HepG2 (cell line): Measurements from ENCODE around the gene KRTAP10-2. TPM values are rescaled to one million over a fixed set of nuclear protein-coding genes. Genes with fewer than 3 reads are reported as not detected.

Source experiments
- ATAC-seq: fragments of 200-7000 bp; cut with Tn5 transposase; 3 replicates; pipeline ENCODE4 v1.9.1; 2020; ENCODE audit warnings: mild to moderate bottlenecking, moderate library complexity
- BruUV-seq: library from RNA; stranded (reverse); fragments of 400-500 nt; replicated peaks from 2 replicates; lab custom pipeline; 2021; lab: Mats Ljungman, UMichigan
- CTCF ChIA-PET: fragments of 300-600 bp; formaldehyde crosslinking; extraction: SDS; loops from one replicate; lab custom pipeline; 2021; ENCODE audit warnings: low total read pairs, inconsistent platforms, low intra/inter-chr PET ratio; lab: Yijun Ruan, JAX
- POLR2A ChIA-PET: fragments of 350-600 bp; sonication (Branson Sonifier 250); formaldehyde crosslinking; loops from one replicate; lab custom pipeline; 2020; ENCODE audit warnings: antibody characterized with exemption, inconsistent platforms; lab: Yijun Ruan, JAX
- DNase-seq: peaks from one replicate; pipeline ENCODE4 v3.0.0-alpha.2; 2015; ENCODE audit warnings: low spot score
- FAIRE-seq: peaks from 3 replicates; lab custom pipeline; 2011; peaks lifted over from hg19 to GRCh38; lab: Jason Lieb, UNC
- H2AFZ ChIP-seq: one replicate; pipeline ENCODE4 v1.6.1; 2011; ENCODE audit warnings: low read length, inconsistent platforms
- H3K27ac ChIP-seq: fragments of 300-600 bp; 3 replicates; pipeline ENCODE4 v1.8.0; 2011; ENCODE audit warnings: mixed run types, mild to moderate bottlenecking, mixed read lengths, low read length, inconsistent platforms; ENCODE audit not compliant: insufficient read depth; ENCODE audit errors: extremely low read length
- H3K27me3 ChIP-seq, 2 experiments: fragments of 200-600 bp in 1 of 2; 2 replicates in 1 of 2; 3 replicates in 1 of 2; pipeline versions ENCODE4 v1.6.0 to v1.8.0; 2011; ENCODE audit warnings: low read length in 2 of 2, mild to moderate bottlenecking in 2 of 2, moderate library complexity in 2 of 2, inconsistent platforms in 1 of 2; ENCODE audit not compliant: insufficient read depth in 2 of 2, control insufficient read depth in 1 of 2
- H3K36me3 ChIP-seq, 2 experiments: fragments of 200-600 bp in 1 of 2; replicated peaks in 1 of 2; 2 replicates in 1 of 2; 3 replicates in 1 of 2; pipeline versions ENCODE4 v1.5.1 to v1.8.0; 2011; ENCODE audit warnings: low read length in 2 of 2, inconsistent platforms in 1 of 2; ENCODE audit not compliant: insufficient read depth in 2 of 2, control insufficient read depth in 1 of 2
- H3K4me1 ChIP-seq: 2 replicates; pipeline ENCODE4 v1.5.1; 2012; ENCODE audit warnings: low read length, inconsistent platforms; ENCODE audit not compliant: insufficient read depth
- H3K4me2 ChIP-seq: 2 replicates; pipeline ENCODE4 v1.6.0; 2011; ENCODE audit warnings: low read depth, low read length, inconsistent platforms
- H3K4me3 ChIP-seq, 3 experiments: fragments of 200-600 bp in 1 of 3; sonication (generic), shearing (Covaris generic) in 1 of 3; replicated peaks in 1 of 3; 2 replicates each; pipeline ENCODE4 v1.5.1; 2011 to 2016; ENCODE audit warnings: low read length in 3 of 3, inconsistent platforms in 2 of 3, low read depth in 2 of 3, mild to moderate bottlenecking in 2 of 3, control low read depth in 1 of 3, mixed read lengths in 1 of 3; ENCODE audit not compliant: insufficient read depth in 1 of 3
- H3K79me2 ChIP-seq: one replicate; pipeline ENCODE4 v1.6.1; 2011; ENCODE audit warnings: low read length, inconsistent platforms; ENCODE audit not compliant: insufficient read depth
- H3K9ac ChIP-seq: 2 replicates; pipeline ENCODE4 v1.6.0; 2011; ENCODE audit warnings: mild to moderate bottlenecking, low read depth, low read length, inconsistent platforms; ENCODE audit not compliant: insufficient read depth
- H3K9me3 ChIP-seq: 2 replicates; pipeline ENCODE4 v1.5.1; 2012; ENCODE audit warnings: mild to moderate bottlenecking, low read length
- H4K20me1 ChIP-seq: 2 replicates; pipeline ENCODE4 v1.6.0; 2011; ENCODE audit warnings: inconsistent platforms, mild to moderate bottlenecking, low read length, moderate library complexity; ENCODE audit not compliant: insufficient read depth
- AGO2 ChIP-seq: fragments of 200-400 bp; formaldehyde crosslinking; optimal IDR thresholded peaks from 2 replicates; pipeline ENCODE3; 2017; ENCODE audit warnings: mild to moderate bottlenecking, low read depth, low read length, moderate library complexity
- DPF2 ChIP-seq: sonication (generic); formaldehyde crosslinking; IDR thresholded peaks from 2 replicates; pipeline ENCODE4 v1.4.0; 2020; ENCODE audit warnings: mild to moderate bottlenecking, low read depth, missing genetic modification reagents, borderline replicate concordance
- STAT5B ChIP-seq: sonication (generic); formaldehyde crosslinking; IDR thresholded peaks from 2 replicates; pipeline ENCODE4 v1.4.0; 2020; ENCODE audit warnings: missing genetic modification reagents
- TRIM24 ChIP-seq: sonication (generic); formaldehyde crosslinking; IDR thresholded peaks from 2 replicates; pipeline ENCODE4 v1.8.0; 2022; ENCODE audit warnings: mild to moderate bottlenecking, missing genetic modification reagents
- ZBTB1 ChIP-seq: sonication (generic); formaldehyde crosslinking; IDR thresholded peaks from 2 replicates; pipeline ENCODE4 v1.4.0; 2020; ENCODE audit warnings: missing genetic modification reagents, borderline replicate concordance
- ZC3H13 ChIP-seq: sonication (generic); formaldehyde crosslinking; IDR thresholded peaks from 2 replicates; pipeline ENCODE4 v1.8.1; 2023; ENCODE audit warnings: mild to moderate bottlenecking, missing genetic modification reagents, moderate library complexity
- WGBS: methylation state at CpG from one replicate; pipeline ENCODE4 v1.1.6; 2017; ENCODE audit warnings: low lambda C conversion rate; 5-methylcytosine and 5-hydroxymethylcytosine counted together
- in situ Hi-C: cut with HindIII; loops from 2 replicates; pipeline ENCODE4 v1.10.0; 2017; ENCODE audit warnings: low pct_unique_long_range_greater_than_20kb; ENCODE audit not compliant: extremely low pct_ligation_motif_present
- intact Hi-C: fragments of 100-400 bp; cut with micrococcal nuclease; formaldehyde crosslinking; loops from one replicate; pipeline ENCODE4 v1.10.0; 2022; ENCODE audit not compliant: unreplicated experiment
- polyA plus RNA-seq, 8 experiments: library from polyadenylated mRNA; depleted of rRNA in 3 of 8; stranded (reverse) in 7 of 8; unstranded in 1 of 8; fragments of >200 nt; fragmentation: Illumina TruSeq in 4 of 8; extraction: Trizol in 4 of 8; gene quantifications; 2 replicates each; pipeline versions ENCODE4 v1.2.1 to v1.2.3, GENCODE V29; 2011 to 2016; ENCODE audit warnings: low read depth in 4 of 8, missing spikeins in 1 of 8, mixed read lengths in 1 of 8; ENCODE audit not compliant: insufficient read depth in 1 of 8
- total RNA-seq, 5 experiments: library from RNA; depleted of rRNA; stranded (reverse); fragments of >200 nt; fragmentation: Illumina TruSeq; extraction: Trizol; gene quantifications; 2 replicates each; pipeline ENCODE4 v1.2.3, GENCODE V29; 2016; ENCODE audit warnings: low read depth in 1 of 5
- TF ChIP-seq, protein P1 (sequence below): sonication (generic); formaldehyde crosslinking; IDR thresholded peaks from 2 replicates; pipeline ENCODE4 v1.5.1; 2020; ENCODE audit warnings: missing genetic modification reagents, mild to moderate bottlenecking, borderline replicate concordance
- TF ChIP-seq, protein P2 (sequence below): sonication (generic); formaldehyde crosslinking; IDR thresholded peaks from 2 replicates; pipeline ENCODE4 v1.5.1; 2020; ENCODE audit warnings: mild to moderate bottlenecking, missing genetic modification reagents, moderate library complexity

Gene KRTAP10-2
- total and polyA plus RNA-seq, 2 of the 13 experiments (the other 11 are each of a cell fraction or from before 2014, with no cell fraction given), result not detected

DNA sequence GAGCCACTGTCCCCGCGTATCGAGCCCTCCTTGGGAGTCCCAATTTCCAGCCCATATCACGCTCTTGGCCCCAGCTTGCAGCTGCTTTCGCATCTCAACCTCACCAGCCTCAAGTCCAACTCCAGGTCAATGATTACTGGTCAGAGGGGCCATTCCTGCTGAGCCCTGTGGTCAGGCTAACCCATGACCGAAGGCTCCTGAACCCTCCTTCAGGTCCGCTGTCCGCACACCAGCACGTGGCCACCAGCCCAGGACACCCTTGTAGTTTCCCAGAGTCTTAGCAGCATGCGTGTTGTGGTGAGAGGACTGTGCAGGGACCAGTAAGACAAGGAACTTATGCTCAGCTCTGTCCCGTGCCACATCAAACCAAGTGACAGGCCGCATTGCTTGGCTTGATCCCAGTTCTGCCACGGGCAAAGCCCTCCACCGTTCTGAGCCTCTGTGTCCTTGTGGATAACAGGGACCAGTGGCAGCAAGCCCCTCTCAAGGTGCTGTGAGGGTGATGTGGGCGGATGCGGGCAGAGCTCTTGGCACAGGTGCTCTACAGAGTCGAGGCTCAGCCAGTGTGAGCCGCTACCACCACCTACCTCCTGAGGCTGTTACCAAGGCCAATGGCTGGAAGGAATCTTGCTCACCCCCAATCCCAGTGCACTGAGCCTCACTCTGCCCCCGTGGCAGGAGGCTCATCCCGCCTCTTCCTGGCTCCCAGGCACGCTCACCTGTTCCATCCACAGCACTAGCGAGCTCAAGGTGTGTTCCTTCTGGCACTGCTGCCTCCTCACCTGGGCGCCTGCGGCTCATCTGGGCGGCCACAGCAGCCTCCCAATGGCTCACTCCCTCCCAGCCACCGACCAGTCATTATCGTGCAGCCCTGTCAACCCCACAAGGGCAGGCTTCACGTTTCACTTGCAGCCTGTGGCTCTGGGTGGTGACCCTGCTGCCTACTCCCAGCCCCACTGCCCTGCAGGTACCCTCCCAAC lies 31.7 kb downstream of the KRTAP10-2 start:
- POLR2A ChIA-PET, result no interaction called here
- Histone ChIP-seq H3K4me3 (no peak overlapping the region), H3K9ac (no peak overlapping the region), H3K36me3 (no peaks in the 10 kb centered on the region), H3K27me3 (no peaks in the 10 kb centered on the region), H3K79me2 (no peaks in the 10 kb centered on the region), H3K4me2 (no peak overlapping the region), H2AFZ (no peak overlapping the region), H3K27ac (no peak overlapping the region), H3K4me1 (peaks cover 38% of the 10 kb centered on the region), H4K20me1 (no peaks in the 10 kb centered on the region), H3K9me3 (no peaks in the 10 kb centered on the region)
- TF ChIP-seq ZBTB1 (CRISPR knock-in tag) (no peak), STAT5B (CRISPR knock-in tag) (no peak), TRIM24 (CRISPR knock-in tag) (no peak), AGO2 (peak; percentile 71), DPF2 (CRISPR knock-in tag) (no peak)
- BruUV-seq, result no TSS peak
- no peak for ATAC-seq
- no peak for DNase-seq
- CTCF ChIA-PET, result no interaction called here
- in situ Hi-C loops (no loop called here), intact Hi-C loops (no loop called here)
- 90% methylated on average over 15 of the region's 28 CpGs for WGBS
- FAIRE-seq, result no peak

DNA sequence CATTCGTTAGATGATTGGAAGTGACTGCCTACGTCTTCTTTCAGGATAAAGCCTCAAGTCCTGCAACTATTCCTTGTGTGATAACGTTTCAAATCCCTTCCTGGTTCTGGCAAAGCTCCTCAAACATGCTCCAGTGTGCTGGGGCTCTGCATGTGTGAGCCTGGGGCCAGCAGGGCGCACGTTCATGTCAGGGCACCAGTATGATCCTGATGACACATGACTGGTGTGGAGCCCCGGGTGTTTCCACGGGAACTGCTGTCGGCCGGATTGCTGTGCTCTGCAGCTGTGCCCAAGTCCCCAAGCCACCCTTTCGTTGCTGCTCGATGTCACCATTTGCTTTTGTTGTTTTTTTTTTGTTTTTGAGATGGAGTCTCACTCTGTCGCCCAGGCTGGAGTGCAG lies 32.6 kb downstream of the KRTAP10-2 start:
- Histone ChIP-seq H3K9me3 (no peaks in the 10 kb centered on the region), H3K27me3 (no peaks in the 10 kb centered on the region), H3K27ac (no peak overlapping the region), H3K36me3 (no peaks in the 10 kb centered on the region), H3K4me1 (peaks cover 41% of the 10 kb centered on the region), H3K4me2 (peak overlapping the region; percentile 57; the same call in 1 of the 2 replicates), H2AFZ (no peak overlapping the region), H3K9ac (no peak overlapping the region), H3K79me2 (no peaks in the 10 kb centered on the region), H3K4me3 (no peak overlapping the region), H4K20me1 (no peaks in the 10 kb centered on the region)
- intact Hi-C loops, result no loop called here
- WGBS, result 91% methylated on average over 12 of the region's 12 CpGs
- no peak for FAIRE-seq
- POLR2A ChIA-PET, result interaction anchor here (0.8 kb wide), 1 partner anchor 13 kb away, joined by 4 read pairs; no protein-coding TSS in a partner anchor
- TF ChIP-seq ZC3H13 (CRISPR knock-in tag), result 0 out of 2 replicates have a peak, but pooled peaks have one; percentile 14
- TF ChIP-seq, protein P1, sequence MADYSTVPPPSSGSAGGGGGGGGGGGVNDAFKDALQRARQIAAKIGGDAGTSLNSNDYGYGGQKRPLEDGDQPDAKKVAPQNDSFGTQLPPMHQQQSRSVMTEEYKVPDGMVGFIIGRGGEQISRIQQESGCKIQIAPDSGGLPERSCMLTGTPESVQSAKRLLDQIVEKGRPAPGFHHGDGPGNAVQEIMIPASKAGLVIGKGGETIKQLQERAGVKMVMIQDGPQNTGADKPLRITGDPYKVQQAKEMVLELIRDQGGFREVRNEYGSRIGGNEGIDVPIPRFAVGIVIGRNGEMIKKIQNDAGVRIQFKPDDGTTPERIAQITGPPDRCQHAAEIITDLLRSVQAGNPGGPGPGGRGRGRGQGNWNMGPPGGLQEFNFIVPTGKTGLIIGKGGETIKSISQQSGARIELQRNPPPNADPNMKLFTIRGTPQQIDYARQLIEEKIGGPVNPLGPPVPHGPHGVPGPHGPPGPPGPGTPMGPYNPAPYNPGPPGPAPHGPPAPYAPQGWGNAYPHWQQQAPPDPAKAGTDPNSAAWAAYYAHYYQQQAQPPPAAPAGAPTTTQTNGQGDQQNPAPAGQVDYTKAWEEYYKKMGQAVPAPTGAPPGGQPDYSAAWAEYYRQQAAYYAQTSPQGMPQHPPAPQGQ (CRISPR knock-in tag), result no peak
- TF ChIP-seq, protein P2, sequence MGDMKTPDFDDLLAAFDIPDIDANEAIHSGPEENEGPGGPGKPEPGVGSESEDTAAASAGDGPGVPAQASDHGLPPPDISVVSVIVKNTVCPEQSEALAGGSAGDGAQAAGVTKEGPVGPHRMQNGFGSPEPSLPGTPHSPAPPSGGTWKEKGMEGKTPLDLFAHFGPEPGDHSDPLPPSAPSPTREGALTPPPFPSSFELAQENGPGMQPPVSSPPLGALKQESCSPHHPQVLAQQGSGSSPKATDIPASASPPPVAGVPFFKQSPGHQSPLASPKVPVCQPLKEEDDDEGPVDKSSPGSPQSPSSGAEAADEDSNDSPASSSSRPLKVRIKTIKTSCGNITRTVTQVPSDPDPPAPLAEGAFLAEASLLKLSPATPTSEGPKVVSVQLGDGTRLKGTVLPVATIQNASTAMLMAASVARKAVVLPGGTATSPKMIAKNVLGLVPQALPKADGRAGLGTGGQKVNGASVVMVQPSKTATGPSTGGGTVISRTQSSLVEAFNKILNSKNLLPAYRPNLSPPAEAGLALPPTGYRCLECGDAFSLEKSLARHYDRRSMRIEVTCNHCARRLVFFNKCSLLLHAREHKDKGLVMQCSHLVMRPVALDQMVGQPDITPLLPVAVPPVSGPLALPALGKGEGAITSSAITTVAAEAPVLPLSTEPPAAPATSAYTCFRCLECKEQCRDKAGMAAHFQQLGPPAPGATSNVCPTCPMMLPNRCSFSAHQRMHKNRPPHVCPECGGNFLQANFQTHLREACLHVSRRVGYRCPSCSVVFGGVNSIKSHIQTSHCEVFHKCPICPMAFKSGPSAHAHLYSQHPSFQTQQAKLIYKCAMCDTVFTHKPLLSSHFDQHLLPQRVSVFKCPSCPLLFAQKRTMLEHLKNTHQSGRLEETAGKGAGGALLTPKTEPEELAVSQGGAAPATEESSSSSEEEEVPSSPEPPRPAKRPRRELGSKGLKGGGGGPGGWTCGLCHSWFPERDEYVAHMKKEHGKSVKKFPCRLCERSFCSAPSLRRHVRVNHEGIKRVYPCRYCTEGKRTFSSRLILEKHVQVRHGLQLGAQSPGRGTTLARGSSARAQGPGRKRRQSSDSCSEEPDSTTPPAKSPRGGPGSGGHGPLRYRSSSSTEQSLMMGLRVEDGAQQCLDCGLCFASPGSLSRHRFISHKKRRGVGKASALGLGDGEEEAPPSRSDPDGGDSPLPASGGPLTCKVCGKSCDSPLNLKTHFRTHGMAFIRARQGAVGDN (CRISPR knock-in tag), result 0 out of 2 replicates have a peak, but pooled peaks have one; percentile 2
- in situ Hi-C loops, result no loop called here
- CTCF ChIA-PET, result no interaction called here
- no peak for ATAC-seq
- no TSS peak for BruUV-seq
- DNase-seq, result no peak
